Nephron progenitor cell (in vitro differentiated cells): Measurements from ENCODE around the gene EZR.
"Not testable (repeated sequence)": the region's sequence is repeated elsewhere in the genome, so short reads cannot be mapped to it uniquely, and the experiment has no call there.

ENCODE experiments used
- DNase-seq: peaks from one replicate; pipeline ENCODE4 v3.0.0; 2021
- H3K27ac Mint-ChIP-seq: 2 replicates; pipeline ENCODE4 v1.8.0; 2021; ENCODE audit warnings: mild to moderate bottlenecking, moderate library complexity, mixed read lengths
- H3K27me3 Mint-ChIP-seq: 2 replicates; pipeline ENCODE4 v1.8.0; 2021; ENCODE audit warnings: mild to moderate bottlenecking, low read depth, mixed read lengths; ENCODE audit not compliant: poor library complexity
- H3K36me3 Mint-ChIP-seq: 2 replicates; pipeline ENCODE4 v1.8.0; 2021; ENCODE audit warnings: low read depth, mixed read lengths
- H3K4me1 Mint-ChIP-seq: 2 replicates; pipeline ENCODE4 v1.8.0; 2021; ENCODE audit warnings: mixed read lengths
- H3K4me3 Mint-ChIP-seq: 2 replicates; pipeline ENCODE4 v1.8.0; 2021; ENCODE audit warnings: mild to moderate bottlenecking, moderate library complexity, mixed read lengths
- H3K9me3 Mint-ChIP-seq: 2 replicates; pipeline ENCODE4 v1.8.0; 2021; ENCODE audit warnings: mild to moderate bottlenecking, moderate library complexity, mixed read lengths
- CTCF ChIP-seq: fragments of 200-600 bp; sonication (generic); IDR thresholded peaks from 2 replicates; pipeline ENCODE4 v1.5.0; 2021; ENCODE audit warnings: antibody characterized with exemption

The EZR gene

GRCh38 chr6:158797331-158798310 is 21.5 kb downstream of the EZR start:
- no peak for TF ChIP-seq CTCF
- Mint-ChIP-seq H3K4me1 (peaks cover 19% of the 10 kb centered on the region), H3K4me3 (no peak overlapping the region), H3K9me3 (no peaks in the 10 kb centered on the region), H3K36me3 (no peaks in the 10 kb centered on the region), H3K27ac (no peak overlapping the region), H3K27me3 (no peaks in the 10 kb centered on the region)
- no peak for DNase-seq

GRCh38 chr6:158796353-158796752 is 22.8 kb downstream of the EZR start:
- Mint-ChIP-seq H3K9me3 (no peaks in the 10 kb centered on the region), H3K27me3 (no peaks in the 10 kb centered on the region), H3K4me1 (peaks cover 19% of the 10 kb centered on the region), H3K27ac (peak overlapping the region; percentile 68), H3K4me3 (no peak overlapping the region), H3K36me3 (no peaks in the 10 kb centered on the region)
- TF ChIP-seq CTCF = no peak
- no peak for DNase-seq

- no peak for TF ChIP-seq CTCF
- Mint-ChIP-seq H3K9me3 (no peaks in the 10 kb centered on the region), H3K27ac (no peak overlapping the region), H3K36me3 (no peaks in the 10 kb centered on the region), H3K4me3 (no peak overlapping the region), H3K4me1 (peaks cover 26% of the 10 kb centered on the region), H3K27me3 (no peaks in the 10 kb centered on the region)
- DNase-seq = no peak
Measured at GRCh38 chr6:158795516-158795915, 23.7 kb downstream of the EZR start.

GRCh38 chr6:158793432-158793831 is 25.7 kb downstream of the EZR start:
- Mint-ChIP-seq H3K36me3 (peaks cover 14% of the 10 kb centered on the region), H3K27me3 (no peaks in the 10 kb centered on the region), H3K9me3 (no peaks in the 10 kb centered on the region), H3K27ac (no peak overlapping the region), H3K4me3 (no peak overlapping the region), H3K4me1 (peaks cover 28% of the 10 kb centered on the region)
- no peak for TF ChIP-seq CTCF
- no peak for DNase-seq

- not testable (repeated sequence) for H3K27me3 Mint-ChIP-seq, H3K4me3 Mint-ChIP-seq, H3K27ac Mint-ChIP-seq, DNase-seq, H3K9me3 Mint-ChIP-seq
- H3K4me1 Mint-ChIP-seq = peaks cover 28% of the 10 kb centered on the region
- H3K36me3 Mint-ChIP-seq = peaks cover 19% of the 10 kb centered on the region
Measured at GRCh38 chr6:158792505-158792904, 26.7 kb downstream of the EZR start.

- H3K27ac Mint-ChIP-seq = no peak overlapping the region
- no peaks in the 10 kb centered on the region for H3K27me3 Mint-ChIP-seq
- TF ChIP-seq CTCF = no peak
- H3K4me1 Mint-ChIP-seq = peaks cover 23% of the 10 kb centered on the region
- H3K4me3 Mint-ChIP-seq = no peak overlapping the region
- no peak for DNase-seq
- peaks cover 31% of the 10 kb centered on the region for H3K36me3 Mint-ChIP-seq
- no peaks in the 10 kb centered on the region for H3K9me3 Mint-ChIP-seq
Measured at GRCh38 chr6:158791274-158791855, 27.8 kb downstream of the EZR start.
